HT1080 (cell line): ENCODE results near the gene VAV1. TPM values are rescaled to one million over a fixed set of nuclear protein-coding genes. Genes with fewer than 3 reads are reported as not detected.

Experiments
- DNase-seq: peaks from one replicate; pipeline ENCODE4 v3.0.0-alpha.2; 2015; ENCODE audit warnings: low read depth
- total RNA-seq: library from RNA; depleted of rRNA; stranded (reverse); fragments of >200 nt; shearing (Covaris generic); gene quantifications from 2 replicates; pipeline ENCODE4 v1.2.3, GENCODE V29; 2014; rRNA removed

Gene VAV1
- total RNA-seq, 1 experiment from 2014 or later, result not detected

DNA sequence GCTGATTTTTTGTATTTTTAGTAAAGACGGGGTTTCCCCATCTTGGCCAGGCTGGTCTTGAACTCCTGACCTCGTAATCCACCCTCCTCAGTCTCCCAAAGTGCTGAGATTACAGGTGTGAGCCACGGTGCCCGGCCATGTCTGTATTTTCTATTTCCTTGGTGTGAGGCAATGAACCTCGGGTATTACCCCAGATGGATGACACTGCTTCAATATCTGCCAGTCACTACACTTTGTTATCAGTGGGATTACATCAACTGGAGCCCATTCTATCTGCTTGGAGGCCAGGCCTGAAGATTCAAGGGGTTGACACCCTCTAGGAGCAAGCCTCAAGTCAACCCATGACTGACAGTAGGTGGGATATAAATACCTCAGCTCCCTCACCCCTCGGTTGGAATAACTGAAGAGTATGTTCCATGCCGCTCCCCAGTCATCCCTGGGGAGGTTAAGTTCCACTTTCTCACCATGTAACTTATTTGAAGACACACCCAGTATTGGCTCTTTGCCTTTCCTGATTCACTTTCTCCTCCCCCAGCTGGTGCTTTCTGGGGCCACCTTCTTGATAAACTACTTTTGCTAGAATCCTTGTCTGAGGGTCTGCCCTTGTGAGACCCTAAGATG, 113.9 kb downstream of the VAV1 start:
- no peak for DNase-seq

DNA sequence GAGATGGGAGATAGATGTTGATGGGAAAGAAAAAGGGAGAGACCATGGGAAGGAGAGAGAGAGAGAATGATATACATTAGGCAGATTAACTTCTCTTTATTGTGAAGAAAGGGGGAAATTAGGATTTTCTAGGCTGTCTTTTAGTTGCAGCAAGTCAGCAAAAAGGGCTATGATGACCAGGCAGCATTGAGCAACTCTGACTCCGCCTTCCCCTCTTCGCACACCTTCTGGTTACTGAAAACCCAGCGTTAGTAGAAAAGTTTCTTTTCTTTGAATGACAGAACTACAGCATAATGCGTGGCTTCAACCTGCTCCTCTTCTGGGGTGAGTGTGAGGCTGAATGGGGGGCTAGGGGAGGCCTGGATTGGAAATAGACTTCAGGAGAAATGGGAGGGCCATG, 114.8 kb downstream of the VAV1 start, which contains the start of gene ADGRE1:
TSS of gene ADGRE1 (plus strand) at position 264 of the 400 bp plus-strand sequence. CDS start at position 294, 30 bp downstream.
- DNase-seq, result no peak

DNA sequence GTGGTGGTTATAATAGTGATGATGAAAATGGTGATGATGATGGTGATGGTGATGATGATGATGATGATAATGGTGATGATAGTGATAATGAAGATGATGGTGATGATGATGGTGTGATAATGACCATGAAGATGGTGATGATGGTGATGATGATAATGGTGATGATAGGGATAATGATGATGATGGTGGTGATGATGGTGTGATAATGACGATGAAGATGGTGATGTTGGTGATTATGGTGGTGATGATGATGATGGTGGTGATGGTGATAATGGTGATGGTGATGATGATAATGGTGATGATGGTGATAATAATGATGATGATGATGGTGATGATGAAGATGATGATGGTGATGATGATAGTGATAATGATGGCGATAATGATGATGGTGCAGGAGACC, 116.5 kb downstream of the VAV1 start:
- no peak for DNase-seq

DNA sequence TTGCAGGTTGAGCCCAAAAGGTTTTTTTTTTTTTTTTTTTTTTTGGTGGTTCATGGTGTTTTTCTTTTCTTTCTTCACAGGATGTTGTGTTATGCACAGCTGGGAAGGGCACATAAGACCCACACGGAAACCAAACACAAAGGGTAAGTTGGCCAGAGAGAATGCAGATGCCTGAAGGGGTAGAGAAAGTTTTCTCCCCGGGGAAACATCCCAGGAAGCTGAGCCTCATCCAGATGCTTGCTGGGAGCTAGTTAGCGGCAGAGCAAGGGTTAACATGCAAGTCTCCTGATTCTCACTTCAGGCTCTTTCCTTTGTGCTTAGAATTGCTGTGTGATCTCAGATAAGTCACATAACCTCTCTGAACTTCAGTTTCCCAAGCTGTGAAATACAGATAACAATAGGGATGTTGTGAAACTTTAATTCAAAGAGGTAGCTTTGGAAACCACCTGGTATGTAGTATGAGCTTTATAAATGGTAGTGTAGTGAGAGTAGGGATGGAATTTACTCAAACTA, 117.9 kb downstream of the VAV1 start:
- DNase-seq, result no peak

DNA sequence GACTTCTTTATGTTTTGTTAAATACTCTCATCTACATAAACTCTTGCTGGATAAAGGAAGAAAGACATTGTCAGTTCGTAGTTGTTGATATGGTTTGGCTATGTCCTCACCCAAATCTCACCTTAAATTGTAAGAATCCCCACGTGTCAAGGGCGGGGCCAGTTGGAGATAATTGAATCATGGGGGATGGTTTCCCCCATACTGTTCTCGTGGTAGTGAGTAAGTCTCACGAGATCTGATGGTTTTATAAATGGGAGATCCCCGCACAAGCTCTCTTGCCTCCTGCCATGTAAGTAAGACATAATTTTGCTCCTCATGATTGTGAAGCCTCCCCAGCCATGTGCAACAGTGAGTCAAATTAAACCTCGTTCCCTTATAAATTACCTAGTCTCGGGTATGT, 118.4 kb downstream of the VAV1 start:
- no peak for DNase-seq

DNA sequence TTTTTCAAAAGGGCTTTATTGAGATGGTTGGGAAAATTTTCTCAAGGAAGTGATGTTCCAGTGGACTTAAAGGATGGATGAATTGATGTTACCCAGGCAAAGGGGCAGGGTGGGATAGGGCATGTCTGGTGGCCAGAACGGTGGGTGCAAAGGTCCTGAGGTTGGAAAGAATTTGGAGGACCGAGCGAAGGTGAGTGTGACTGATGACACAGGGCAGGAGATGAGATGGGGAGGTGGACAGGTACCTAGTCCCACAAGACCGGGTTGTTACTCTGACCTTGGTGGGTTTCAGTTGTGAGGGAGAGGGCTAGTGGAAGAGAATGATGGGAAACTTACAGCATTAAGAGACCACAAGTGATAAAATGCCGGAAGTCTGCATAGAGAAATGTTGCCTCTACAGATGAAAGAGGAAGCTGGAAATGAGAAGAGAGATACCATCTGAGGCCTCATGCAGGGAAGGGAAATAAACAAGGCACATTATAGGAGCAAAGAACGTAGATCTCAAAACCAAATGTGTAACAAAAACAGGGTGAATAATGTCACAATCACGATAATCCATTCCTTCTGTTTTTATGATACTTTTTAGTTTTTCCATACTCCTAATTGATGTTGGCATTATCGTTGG, 119.4 kb downstream of the VAV1 start:
- DNase-seq, result no peak

DNA sequence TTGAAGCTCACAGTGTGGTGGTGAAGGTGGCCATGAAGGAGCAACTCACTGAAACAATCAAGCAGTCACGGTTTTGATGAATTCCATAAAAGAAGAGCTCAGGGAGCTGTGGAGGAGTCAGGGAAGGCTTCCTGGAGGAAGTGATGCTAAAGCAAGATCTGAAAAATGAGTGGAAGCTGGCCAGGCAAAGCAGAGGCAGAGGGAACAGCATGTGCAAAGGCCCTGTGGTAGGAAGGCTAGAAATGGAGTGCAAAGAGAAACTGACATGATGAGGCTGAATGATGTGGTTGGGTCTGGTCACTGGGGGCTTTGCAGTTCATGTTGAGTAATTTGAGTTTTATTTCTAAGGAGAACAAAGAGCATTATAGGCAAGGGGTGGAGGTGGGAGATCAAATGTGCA, 121.8 kb downstream of the VAV1 start:
- no peak for DNase-seq

DNA sequence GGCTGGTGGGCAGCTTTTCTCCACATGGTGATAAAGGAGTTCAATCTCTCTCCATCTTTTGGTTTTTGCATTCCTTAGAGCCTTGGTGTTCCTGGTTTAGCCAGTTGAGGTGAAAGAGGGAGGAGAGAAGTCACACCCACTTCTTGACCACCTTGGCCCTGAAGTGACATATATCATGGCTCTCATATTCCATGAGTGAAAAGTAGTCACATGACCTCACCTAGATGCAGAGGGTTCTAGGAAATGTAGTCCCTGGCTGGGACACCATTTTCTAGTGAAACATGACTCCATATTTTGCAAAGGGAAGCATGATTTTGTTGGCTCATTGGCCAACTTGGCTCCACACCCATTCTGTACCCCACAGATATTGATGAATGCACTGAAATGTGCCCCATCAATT, 130.9 kb downstream of the VAV1 start:
- no peak for DNase-seq

DNA sequence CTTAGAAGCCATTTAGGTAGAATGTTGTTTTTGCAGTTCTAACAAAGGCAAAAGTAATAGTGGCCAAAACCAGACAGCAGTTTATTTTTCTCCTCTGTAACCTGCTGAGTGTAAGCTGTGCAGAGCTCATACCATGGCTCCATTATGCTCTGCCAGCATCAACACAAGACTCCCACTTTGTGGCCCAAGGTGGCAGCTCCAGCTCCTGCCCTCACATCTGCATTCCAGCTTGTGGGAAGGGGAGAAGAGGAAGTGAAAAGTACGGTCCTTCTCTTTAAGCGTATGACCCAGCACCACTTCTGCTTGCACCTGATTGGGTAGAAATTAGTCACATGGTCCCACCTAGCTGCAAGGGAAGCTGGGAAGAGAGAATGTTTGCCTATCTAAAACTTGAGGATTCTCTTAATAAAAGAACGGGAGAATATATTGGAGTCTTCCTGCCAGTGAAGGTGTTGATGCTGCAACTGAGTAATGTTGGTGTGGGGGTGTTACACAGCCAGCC, 134.1 kb downstream of the VAV1 start:
- no peak for DNase-seq

Other genes starting within 250 kb of the VAV1 start
- gene TNFSF9, start 241.7 kb upstream of the VAV1 start, total RNA-seq, result 35.7 and 45.9 TPM in 2 replicates
- 136 and 156 TPM in 2 replicates for gene CD70, start 181.6 kb upstream of the VAV1 start, total RNA-seq
- gene TNFSF14, start 102.5 kb upstream of the VAV1 start, total RNA-seq, result not detected in 2 replicates
- 0.07 and 0.14 TPM in 2 replicates for gene C3, start 52.1 kb upstream of the VAV1 start, total RNA-seq
- 23.5 and 25.5 TPM in 2 replicates for gene GPR108, start 35.1 kb upstream of the VAV1 start, total RNA-seq
- gene TRIP10, start 33.0 kb upstream of the VAV1 start, total RNA-seq, result 34.1 and 38.7 TPM in 2 replicates
- 0.18 and 0.43 TPM in 2 replicates for gene SH2D3A, start 5.3 kb upstream of the VAV1 start, total RNA-seq
- 0.20 and 0.26 TPM in 2 replicates for gene ADGRE1, start 114.9 kb downstream of the VAV1 start, total RNA-seq
- not detected in 2 replicates for gene MBD3L2B, start 248.7 kb downstream of the VAV1 start, total RNA-seq